Transverse colon (tissue), 4 donors: Measurements from ENCODE around the gene NCKAP5.

Experiments
- POLR2A ChIP-seq: fragments of 450-650 bp; IDR thresholded peaks from one replicate; pipeline ENCODE4 v1.6.1; 2016; ENCODE audit warnings: antibody characterized with exemption, mild to moderate bottlenecking, moderate library complexity
- POLR2AphosphoS5 ChIP-seq, 3 donors: sonication (generic); formaldehyde crosslinking; IDR thresholded peaks; one replicate each; pipeline ENCODE4 v1.6.1; 2016; ENCODE audit warnings: antibody characterized with exemption in 3 of 3
- TF ChIP-seq, protein P1 (sequence below), 5 experiments: fragments of 200-600 bp in 3 of 5; fragments of 450-650 bp in 2 of 5; sonication (generic) in 3 of 5; IDR thresholded peaks; 1 replicate in 2 of 5; 2 replicates in 3 of 5; pipeline ENCODE4 v1.5.1; 2016 to 2017; ENCODE audit warnings: antibody characterized with exemption in 5 of 5, inconsistent platforms in 3 of 5, mild to moderate bottlenecking in 2 of 5, moderate library complexity in 1 of 5

DNA sequence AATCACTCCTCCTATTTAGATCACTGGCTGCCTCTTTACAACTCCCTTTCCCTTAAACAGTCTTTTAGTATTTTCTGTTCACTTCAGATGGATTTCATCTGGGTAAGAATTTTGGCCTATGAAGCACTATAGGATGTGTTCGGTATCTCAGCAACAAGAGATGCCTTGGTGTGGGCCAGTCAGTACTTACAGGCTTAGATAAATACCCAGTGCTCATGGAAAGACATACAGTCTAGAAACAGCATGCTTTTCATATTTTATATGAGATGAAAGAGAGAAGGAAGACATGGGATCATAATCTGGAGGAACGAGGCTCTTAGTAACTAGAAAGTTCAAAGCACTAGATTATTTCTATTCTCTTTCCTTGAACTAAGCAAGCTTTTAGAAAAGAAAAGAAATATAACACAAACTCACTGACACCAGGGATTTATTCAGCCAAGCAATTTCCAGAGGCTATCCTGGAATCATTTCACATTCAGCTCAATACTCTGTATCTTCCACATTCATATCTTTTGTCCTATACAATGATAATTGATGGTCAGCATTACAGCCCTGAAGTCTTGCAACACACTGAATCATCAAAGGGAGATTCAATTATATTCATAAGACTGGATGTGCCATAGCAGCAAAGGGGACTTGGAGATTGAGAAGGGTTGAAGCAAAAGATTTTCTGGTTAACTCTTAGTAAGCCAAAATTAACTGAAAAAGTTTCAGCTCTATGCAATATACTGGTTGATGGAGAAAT lies 489.4 kb downstream of the NCKAP5 start:
- TF ChIP-seq, protein P1, sequence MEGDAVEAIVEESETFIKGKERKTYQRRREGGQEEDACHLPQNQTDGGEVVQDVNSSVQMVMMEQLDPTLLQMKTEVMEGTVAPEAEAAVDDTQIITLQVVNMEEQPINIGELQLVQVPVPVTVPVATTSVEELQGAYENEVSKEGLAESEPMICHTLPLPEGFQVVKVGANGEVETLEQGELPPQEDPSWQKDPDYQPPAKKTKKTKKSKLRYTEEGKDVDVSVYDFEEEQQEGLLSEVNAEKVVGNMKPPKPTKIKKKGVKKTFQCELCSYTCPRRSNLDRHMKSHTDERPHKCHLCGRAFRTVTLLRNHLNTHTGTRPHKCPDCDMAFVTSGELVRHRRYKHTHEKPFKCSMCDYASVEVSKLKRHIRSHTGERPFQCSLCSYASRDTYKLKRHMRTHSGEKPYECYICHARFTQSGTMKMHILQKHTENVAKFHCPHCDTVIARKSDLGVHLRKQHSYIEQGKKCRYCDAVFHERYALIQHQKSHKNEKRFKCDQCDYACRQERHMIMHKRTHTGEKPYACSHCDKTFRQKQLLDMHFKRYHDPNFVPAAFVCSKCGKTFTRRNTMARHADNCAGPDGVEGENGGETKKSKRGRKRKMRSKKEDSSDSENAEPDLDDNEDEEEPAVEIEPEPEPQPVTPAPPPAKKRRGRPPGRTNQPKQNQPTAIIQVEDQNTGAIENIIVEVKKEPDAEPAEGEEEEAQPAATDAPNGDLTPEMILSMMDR (IDR thresholded peaks at IDR 0.05) = no peak
- no peak for TF ChIP-seq POLR2AphosphoS5 (IDR thresholded peaks at IDR 0.05)
- no peak for TF ChIP-seq POLR2A
